GM12891 (cell line): ENCODE results near the gene RAP1GDS1.
"Not testable (repeated sequence)": the region's sequence is repeated elsewhere in the genome, so short reads cannot be mapped to it uniquely, and the experiment has no call there.

Experiments used
- POLR2A ChIP-seq: IDR thresholded peaks from 2 replicates; pipeline ENCODE4 v1.6.1; 2011; ENCODE audit warnings: low read depth, low read length, control low read depth
- POLR2AphosphoS5 ChIP-seq: IDR thresholded peaks from 2 replicates; pipeline ENCODE4 v1.6.1; 2011; ENCODE audit warnings: low read depth, low read length, control low read depth
- POU2F2 ChIP-seq: IDR thresholded peaks from 2 replicates; pipeline ENCODE4 v1.6.1; 2011; ENCODE audit warnings: low read depth, mild to moderate bottlenecking, control low read depth, low read length, moderate library complexity
- TAF1 ChIP-seq: IDR thresholded peaks from 2 replicates; pipeline ENCODE4 v1.6.1; 2011; ENCODE audit warnings: low read depth, low read length, control low read depth

GRCh38 chr4:98329879-98330640 is 68.9 kb downstream of the RAP1GDS1 start:
- TF ChIP-seq POLR2A, POLR2AphosphoS5, TAF1, POU2F2: not testable (repeated sequence)
